ENCODE results near the gene ZBTB20. TPM values are rescaled to one million over a fixed set of nuclear protein-coding genes. Genes with fewer than 3 reads are reported as not detected.

ZBTB20 gene
- total and polyA plus RNA-seq, 2 donors (not counting 1 experiment from before 2014, with no cell fraction given): 4.0 to 123 TPM

DNA sequence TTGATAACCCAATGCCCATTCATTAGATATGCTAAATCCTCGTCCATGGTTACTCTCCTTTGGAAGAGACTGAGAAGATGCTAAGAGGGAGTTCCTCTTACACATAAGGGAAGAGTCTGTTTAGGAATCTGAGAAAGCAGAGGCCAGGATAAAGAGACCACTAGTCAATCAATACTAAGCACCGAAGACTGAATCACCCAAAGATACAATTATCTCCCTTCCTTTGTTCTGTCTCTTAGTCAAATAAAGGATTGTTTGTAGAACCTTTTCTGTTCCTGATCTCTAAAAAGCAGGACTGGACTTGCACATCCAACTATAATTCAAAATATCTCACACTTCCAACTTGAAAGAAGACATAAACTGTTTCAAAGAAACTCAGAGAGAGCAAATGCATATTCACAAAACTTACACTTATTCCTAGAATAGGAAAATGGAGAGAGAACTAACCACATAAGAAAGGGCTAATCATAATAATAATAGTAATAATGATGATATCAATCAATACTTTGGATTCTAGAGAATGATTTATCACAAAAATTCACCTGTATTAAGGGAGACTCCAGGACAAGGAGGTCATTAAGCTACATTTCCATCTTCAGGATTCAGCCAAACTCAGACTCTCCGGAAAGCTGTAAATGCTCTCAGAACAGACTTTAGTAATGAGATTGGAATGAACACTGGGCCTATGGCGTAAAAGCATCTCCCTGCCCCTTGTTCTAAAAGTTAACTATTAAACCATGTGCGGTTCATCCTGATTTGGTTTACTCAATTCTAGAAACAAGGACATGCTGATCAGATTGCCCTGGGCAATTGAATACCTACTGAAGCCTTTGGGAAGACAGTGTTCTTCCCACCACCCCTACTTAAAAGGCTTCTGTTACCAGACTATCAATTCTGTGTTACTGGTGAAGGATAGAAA is 401.5 kb downstream of the ZBTB20 start:
- WGBS (ENCODE audit: insufficient coverage): 86% methylated on average over 2 of the region's 5 CpGs
- no peak overlapping the region for H3K27ac Mint-ChIP-seq
- intact Hi-C loops (cut with micrococcal nuclease): no loop called here

DNA sequence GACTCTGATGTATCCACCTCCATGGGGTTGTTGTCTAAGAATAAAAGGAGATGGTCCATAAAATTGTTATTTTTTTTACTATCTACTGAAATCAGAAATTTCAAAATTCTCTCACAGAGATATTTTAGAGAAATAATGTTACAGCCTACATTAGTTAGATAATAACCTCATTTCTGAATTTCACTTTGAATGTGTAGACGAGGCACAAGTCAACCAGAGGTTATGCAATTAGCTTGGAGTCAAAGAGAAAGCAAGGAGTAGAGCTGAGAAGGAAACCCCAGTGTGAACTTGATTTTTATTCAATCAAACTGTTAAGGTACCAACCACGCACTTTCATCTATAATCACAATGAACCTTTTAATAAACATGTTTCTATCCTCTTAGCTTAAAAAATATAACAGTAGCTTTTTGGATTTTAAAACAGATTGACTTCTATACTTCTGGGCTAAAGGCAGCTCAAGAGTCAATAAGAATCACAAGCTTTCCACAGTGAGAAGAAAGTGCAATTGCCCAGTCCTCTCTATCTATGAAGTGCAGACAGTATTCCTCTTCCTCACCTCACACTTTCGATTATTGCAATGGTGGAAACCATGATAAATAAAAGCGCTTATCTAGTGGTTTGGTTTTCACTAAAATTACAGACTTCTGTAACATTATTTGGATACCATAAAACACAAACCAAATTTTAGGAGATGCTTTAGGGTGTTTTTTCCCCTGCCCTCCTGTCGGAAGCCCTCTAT is 403.2 kb downstream of the ZBTB20 start:
- no peaks in the 10 kb centered on the region for H3K36me3 ChIP-seq (replicated peaks in 1 of 2; ENCODE audit: control extremely low read depth in 1 of 2, control insufficient read depth in 1 of 2, extremely low read depth in 1 of 2, insufficient read depth in 2 of 2, low read length in 1 of 2)
- H3K79me2 ChIP-seq (ENCODE audit: control insufficient read depth, insufficient read depth, low read length): no peaks in the 10 kb centered on the region
- TF ChIP-seq EZH2 (IDR thresholded peaks at IDR 0.05; ENCODE audit: borderline replicate concordance, insufficient read depth, low read depth, low read length, poor library complexity, severe bottlenecking): no peak
- TF ChIP-seq CTCF (IDR thresholded peaks at IDR 0.05): no peak
- no peaks in the 10 kb centered on the region for H3K27me3 ChIP-seq (replicated peaks in 1 of 4; ENCODE audit: control extremely low read depth in 1 of 4, control insufficient read depth in 3 of 4, insufficient read depth in 4 of 4, low read length in 3 of 4)
- peaks cover 3% of the 10 kb centered on the region for H4K20me1 ChIP-seq (ENCODE audit: control insufficient read depth, insufficient read depth, low read length, poor library complexity, severe bottlenecking)
- DNase-seq (no peak), ATAC-seq (ENCODE audit: low read depth) (no peak)
- H3K9ac ChIP-seq (ENCODE audit: low read length): no peak overlapping the region
- H3K9me3 ChIP-seq (ENCODE audit: control extremely low read depth in 1 of 3, control insufficient read depth in 2 of 3, insufficient read depth in 1 of 3, low read length in 2 of 3): no peaks in the 10 kb centered on the region
- ChIA-PET CTCF (no interaction called here), POLR2A (no interaction called here)
- H3K4me3 ChIP-seq (ENCODE audit: control extremely low read depth in 1 of 5, extremely low read depth in 1 of 5, insufficient read depth in 1 of 5, low read depth in 2 of 5, low read length in 4 of 5): no peak overlapping the region
- H3K4me2 ChIP-seq (replicated peaks; ENCODE audit: low read depth, low read length, poor library complexity, severe bottlenecking): no peak overlapping the region
- peaks cover 2 to 4% of the 10 kb centered on the region in 2 donors for H3K4me1 ChIP-seq (ENCODE audit: control insufficient read depth in 2 of 2, insufficient read depth in 2 of 2, low read length in 2 of 2)
- no peaks in the 10 kb centered on the region for H3K9me3 Mint-ChIP-seq (ENCODE audit: insufficient read depth)
- no peaks in the 10 kb centered on the region for H3K27me3 Mint-ChIP-seq
- no CpG with 5 or more reads among the region's 5 CpGs for WGBS (ENCODE audit: insufficient coverage)
- intact Hi-C loops (cut with micrococcal nuclease): no loop called here
- peaks cover 16% of the 10 kb centered on the region for H3K4me1 Mint-ChIP-seq
- no peak overlapping the region for H3K27ac ChIP-seq (ENCODE audit: low read length in 2 of 2)
- H3K4me3 Mint-ChIP-seq: no peak overlapping the region
- H2AFZ ChIP-seq (ENCODE audit: insufficient read depth, low read depth, low read length, poor library complexity, severe bottlenecking): no peak overlapping the region
- H3K27ac Mint-ChIP-seq: no peak overlapping the region

More for the DNA sequence above, 401.5 kb downstream of the ZBTB20 start:
- POLR2A ChIA-PET: no interaction called here
- no peaks in the 10 kb centered on the region for H3K27me3 ChIP-seq (replicated peaks in 1 of 4; ENCODE audit: control extremely low read depth in 1 of 4, control insufficient read depth in 3 of 4, insufficient read depth in 4 of 4, low read length in 3 of 4)
- peak overlapping the region; percentile 74 for H3K4me3 Mint-ChIP-seq
- H3K36me3 ChIP-seq (replicated peaks in 1 of 2; ENCODE audit: control extremely low read depth in 1 of 2, control insufficient read depth in 1 of 2, extremely low read depth in 1 of 2, insufficient read depth in 2 of 2, low read length in 1 of 2): no peaks in the 10 kb centered on the region
- H4K20me1 ChIP-seq (ENCODE audit: control insufficient read depth, insufficient read depth, low read length, poor library complexity, severe bottlenecking): peaks cover 3% of the 10 kb centered on the region
- no peaks in the 10 kb centered on the region for H3K27me3 Mint-ChIP-seq
- H3K9me3 ChIP-seq (ENCODE audit: control extremely low read depth in 1 of 3, control insufficient read depth in 2 of 3, insufficient read depth in 1 of 3, low read length in 2 of 3): no peaks in the 10 kb centered on the region
- no peak for TF ChIP-seq EZH2 (IDR thresholded peaks at IDR 0.05; ENCODE audit: borderline replicate concordance, insufficient read depth, low read depth, low read length, poor library complexity, severe bottlenecking)
- H3K4me3 ChIP-seq (ENCODE audit: control extremely low read depth in 1 of 5, extremely low read depth in 1 of 5, insufficient read depth in 1 of 5, low read depth in 2 of 5, low read length in 4 of 5): no peak overlapping the region
- no peaks in the 10 kb centered on the region for H3K79me2 ChIP-seq (ENCODE audit: control insufficient read depth, insufficient read depth, low read length)
- peaks cover 2 to 4% of the 10 kb centered on the region in 2 donors for H3K4me1 ChIP-seq (ENCODE audit: control insufficient read depth in 2 of 2, insufficient read depth in 2 of 2, low read length in 2 of 2)
- DNase-seq (no peak), ATAC-seq (ENCODE audit: low read depth) (no peak)
- H3K4me1 Mint-ChIP-seq: peaks cover 19% of the 10 kb centered on the region
- CTCF ChIA-PET: no interaction called here
- no peak overlapping the region for H3K4me2 ChIP-seq (replicated peaks; ENCODE audit: low read depth, low read length, poor library complexity, severe bottlenecking)
- no peak overlapping the region for H3K27ac ChIP-seq (ENCODE audit: low read length in 2 of 2)
- H2AFZ ChIP-seq (ENCODE audit: insufficient read depth, low read depth, low read length, poor library complexity, severe bottlenecking): no peak overlapping the region
- H3K9ac ChIP-seq (ENCODE audit: low read length): no peak overlapping the region
- no peaks in the 10 kb centered on the region for H3K9me3 Mint-ChIP-seq (ENCODE audit: insufficient read depth)

All from B cell (primary cell).